Measurements from ENCODE around the gene FBXO46. TPM values are rescaled to one million over a fixed set of nuclear protein-coding genes. Genes with fewer than 3 reads are reported as not detected.

The FBXO46 gene
- total RNA-seq, 1 donor from 2014 or later, result 23.8 TPM

MicroRNA genes within 50 kb of the gene (microRNA counts, 767-probe panel; counts per million panel counts)
- microRNA hsa-miR-642a-5p (238 to 261 counts per million in 2 donors), microRNA hsa-miR-642b-3p (238 to 261 counts per million in 2 donors)

Small RNAs within 50 kb of the gene (microRNA-seq; reads per million reads assigned to microRNA genes)
- not detected for gene MIR642A (ENCODE audit: borderline number of aligned reads, borderline replicate concordance)
- not detected for gene MIR642B (ENCODE audit: borderline number of aligned reads, borderline replicate concordance)

Small RNAs within 50 kb of the gene (small RNA-seq; reads per million reads assigned to genes)
- gene MIR642A, result not detected

Other genes starting within 250 kb of the FBXO46 start
- 13.0 TPM for gene RTN2, start 233.8 kb downstream of the FBXO46 start, total RNA-seq
- gene PPM1N, start 232.5 kb downstream of the FBXO46 start, total RNA-seq, result 3.9 TPM
- gene VASP, start 223.4 kb downstream of the FBXO46 start, total RNA-seq, result 103 TPM
- gene OPA3, start 146.1 kb downstream of the FBXO46 start, total RNA-seq, result 6.6 TPM
- gene GPR4, start 128.7 kb downstream of the FBXO46 start, total RNA-seq, result 3.4 TPM
- gene EML2, start 91.5 kb downstream of the FBXO46 start, total RNA-seq, result 74.9 TPM
- gene GIPR, start 62.7 kb downstream of the FBXO46 start, total RNA-seq, result 3.4 TPM
- 180 TPM for gene SNRPD2, start 38.9 kb downstream of the FBXO46 start, total RNA-seq
- 4.7 TPM for gene QPCTL, start 38.2 kb downstream of the FBXO46 start, total RNA-seq
- gene MEIOSIN, start 2.5 kb upstream of the FBXO46 start, total RNA-seq, result not detected
- gene SIX5, start 38.4 kb upstream of the FBXO46 start, total RNA-seq, result 20.6 TPM
- gene DMPK, start 51.6 kb upstream of the FBXO46 start, total RNA-seq, result 29.0 TPM
- 31.2 TPM for gene DMWD, start 61.9 kb upstream of the FBXO46 start, total RNA-seq
- gene RSPH6A, start 84.4 kb upstream of the FBXO46 start, total RNA-seq, result not detected
- gene SYMPK, start 132.3 kb upstream of the FBXO46 start, total RNA-seq, result 43.2 TPM
- not detected for gene FOXA3, start 133.4 kb upstream of the FBXO46 start, total RNA-seq
- gene IRF2BP1, start 155.2 kb upstream of the FBXO46 start, total RNA-seq, result 32.2 TPM
- gene MYPOP, start 171.7 kb upstream of the FBXO46 start, total RNA-seq, result 13.8 TPM
- not detected for gene NANOS2, start 183.9 kb upstream of the FBXO46 start, total RNA-seq
- 1.5 TPM for gene NOVA2, start 243.0 kb upstream of the FBXO46 start, total RNA-seq